Esophagus squamous epithelium (tissue), 5 donors: ENCODE results near the gene C19orf38. TPM values are rescaled to one million over a fixed set of nuclear protein-coding genes. Genes with fewer than 3 reads are reported as not detected.

Source experiments
- DNase-seq: peaks from one replicate; lab custom pipeline; 2025; lab: John Stamatoyannopoulos, UW
- H3K27ac ChIP-seq, 4 donors: fragments of 200-600 bp; sonication (generic); one replicate each; pipeline ENCODE4 v1.5.1; 2016 to 2019; ENCODE audit warnings: mild to moderate bottlenecking in 1 of 4
- H3K27me3 ChIP-seq, 4 donors: fragments of 200-600 bp; sonication (generic); 1 replicate in 3 of 4; 2 replicates in 1 of 4; pipeline versions ENCODE4 v1.5.1 to v1.6.0; 2017 to 2021; ENCODE audit warnings: antibody characterized with exemption in 1 of 4
- H3K36me3 ChIP-seq, 3 donors: fragments of 200-600 bp; sonication (generic); one replicate each; pipeline ENCODE4 v1.5.1; 2016 to 2019
- H3K4me1 ChIP-seq, 3 donors: fragments of 200-600 bp; sonication (generic); one replicate each; pipeline ENCODE4 v1.5.1; 2017 to 2019
- H3K4me3 ChIP-seq, 4 donors: fragments of 200-600 bp; sonication (generic); 1 replicate in 3 of 4; 2 replicates in 1 of 4; pipeline ENCODE4 v1.5.1; 2016 to 2019; ENCODE audit warnings: mild to moderate bottlenecking in 2 of 4, moderate library complexity in 1 of 4
- H3K9me3 ChIP-seq, 3 donors: fragments of 200-600 bp; sonication (generic); one replicate each; pipeline ENCODE4 v1.5.1; 2016 to 2019
- POLR2A ChIP-seq, 4 donors: fragments of 450-650 bp; IDR thresholded peaks; one replicate each; pipeline ENCODE4 v1.6.1; 2017; ENCODE audit warnings: antibody characterized with exemption in 4 of 4, mild to moderate bottlenecking in 4 of 4, moderate library complexity in 3 of 4
- WGBS, 2 donors: methylation state at CpG; one replicate each; pipeline ENCODE4 v1.1.5; 2018; 5-methylcytosine and 5-hydroxymethylcytosine counted together
- intact Hi-C: fragments of 100-400 bp; cut with DNase I; formaldehyde crosslinking; loops from one replicate; pipeline ENCODE4 v1.15.0; 2022
- total RNA-seq, 4 donors: library from RNA; depleted of rRNA; stranded (reverse); fragments of >200 nt; gene quantifications; one replicate each; pipeline ENCODE4 v1.1.0, GENCODE V29; 2016
- TF ChIP-seq, protein P1 (sequence below), 6 experiments: fragments of 450-650 bp in 4 of 6; fragments of 200-600 bp in 2 of 6; sonication (generic) in 2 of 6; IDR thresholded peaks; one replicate each; pipeline ENCODE4 v1.5.1; 2016 to 2019; ENCODE audit warnings: antibody characterized with exemption in 6 of 6, mild to moderate bottlenecking in 4 of 6, moderate library complexity in 4 of 6
- donor health status: DM: yes; HTN: yes; CAD: no.

C19orf38 gene
- total RNA-seq, 4 donors from 2014 or later = 0.38 to 1.3 TPM; not detected in 2

DNA sequence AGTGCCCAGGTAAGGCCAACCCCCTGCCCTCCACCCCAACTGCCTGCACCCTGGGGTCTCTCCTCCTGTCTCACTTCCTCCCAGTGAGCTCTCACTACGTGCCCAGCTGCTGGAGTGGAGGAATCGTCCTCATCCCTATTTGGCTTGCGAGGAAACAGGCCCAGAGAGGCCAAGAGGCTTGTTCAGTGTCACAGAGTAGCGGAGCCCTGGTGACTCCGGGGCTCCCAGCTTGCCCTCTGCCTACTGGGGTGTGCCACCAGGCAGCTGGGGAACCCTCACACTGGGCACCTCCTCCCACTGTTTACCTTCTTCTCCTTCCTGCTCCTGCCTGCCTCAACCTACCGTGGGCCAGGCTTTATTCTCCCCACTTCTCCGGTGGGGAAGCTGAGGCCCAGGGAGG is 17.8 kb upstream of the C19orf38 start:
- Histone ChIP-seq H3K27ac (no peak overlapping the region), H3K36me3 (peaks cover 11 to 93% (median 21%) of the 10 kb centered on the region in 3 donors)

DNA sequence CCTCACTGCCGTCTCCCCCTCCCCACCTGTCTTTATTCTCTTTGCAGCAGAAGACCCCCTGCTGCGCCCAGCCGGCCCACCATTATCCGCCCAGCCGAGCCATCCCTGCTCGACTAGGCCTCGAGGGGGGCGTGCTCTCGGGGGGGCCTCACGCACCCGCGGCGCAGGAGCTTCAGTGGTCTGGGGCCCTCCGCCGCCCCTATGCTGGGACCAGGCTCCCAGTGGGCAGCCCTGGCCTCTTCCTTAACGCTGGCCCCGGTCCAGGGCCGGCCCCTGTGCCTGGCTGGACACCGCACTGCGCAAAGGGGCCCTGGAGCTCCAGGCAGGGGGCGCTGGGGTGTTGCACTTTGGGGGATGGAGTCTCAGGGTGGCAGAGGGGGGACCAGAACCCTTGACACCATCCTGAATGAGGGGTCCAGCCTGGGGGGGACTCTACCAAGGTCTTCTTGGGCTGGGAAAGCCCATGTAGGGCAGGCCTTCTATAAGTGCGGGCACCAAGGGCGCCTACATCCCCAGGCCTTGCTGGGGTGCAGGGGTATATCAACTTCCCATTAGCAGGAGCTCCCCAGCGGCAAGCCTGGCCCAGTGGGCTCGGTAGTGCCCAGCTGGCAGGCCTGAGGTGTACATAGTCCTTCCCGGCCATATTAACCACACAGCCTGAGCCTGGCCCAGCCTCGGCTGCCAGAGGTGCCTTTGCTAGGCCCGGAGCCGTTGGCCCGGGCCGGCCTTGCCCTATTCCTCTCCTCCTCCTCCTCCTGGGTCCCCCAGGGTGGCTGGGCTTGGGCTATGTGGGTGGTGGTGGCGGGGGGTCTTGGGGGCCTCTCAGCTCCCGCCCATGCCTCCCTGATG is 17.1 kb upstream of the C19orf38 start:
- no peak for TF ChIP-seq POLR2A (IDR thresholded peaks at IDR 0.05)
- TF ChIP-seq, protein P1, sequence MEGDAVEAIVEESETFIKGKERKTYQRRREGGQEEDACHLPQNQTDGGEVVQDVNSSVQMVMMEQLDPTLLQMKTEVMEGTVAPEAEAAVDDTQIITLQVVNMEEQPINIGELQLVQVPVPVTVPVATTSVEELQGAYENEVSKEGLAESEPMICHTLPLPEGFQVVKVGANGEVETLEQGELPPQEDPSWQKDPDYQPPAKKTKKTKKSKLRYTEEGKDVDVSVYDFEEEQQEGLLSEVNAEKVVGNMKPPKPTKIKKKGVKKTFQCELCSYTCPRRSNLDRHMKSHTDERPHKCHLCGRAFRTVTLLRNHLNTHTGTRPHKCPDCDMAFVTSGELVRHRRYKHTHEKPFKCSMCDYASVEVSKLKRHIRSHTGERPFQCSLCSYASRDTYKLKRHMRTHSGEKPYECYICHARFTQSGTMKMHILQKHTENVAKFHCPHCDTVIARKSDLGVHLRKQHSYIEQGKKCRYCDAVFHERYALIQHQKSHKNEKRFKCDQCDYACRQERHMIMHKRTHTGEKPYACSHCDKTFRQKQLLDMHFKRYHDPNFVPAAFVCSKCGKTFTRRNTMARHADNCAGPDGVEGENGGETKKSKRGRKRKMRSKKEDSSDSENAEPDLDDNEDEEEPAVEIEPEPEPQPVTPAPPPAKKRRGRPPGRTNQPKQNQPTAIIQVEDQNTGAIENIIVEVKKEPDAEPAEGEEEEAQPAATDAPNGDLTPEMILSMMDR (IDR thresholded peaks at IDR 0.05) = no peak

More for the DNA sequence above, 17.8 kb upstream of the C19orf38 start:
- no peak for DNase-seq
- H3K4me1 ChIP-seq = peaks cover 0 to 9% (median 3%) of the 10 kb centered on the region in 3 donors
- no peak overlapping the region for H3K4me3 ChIP-seq
- no peaks in the 10 kb centered on the region for H3K27me3 ChIP-seq
- WGBS, 2 donors = 80 to 85% methylated on average over 2 to 5 of the region's 7 CpGs
- TF ChIP-seq, protein P1 (IDR thresholded peaks at IDR 0.05) = no peak
- no peak for TF ChIP-seq POLR2A (IDR thresholded peaks at IDR 0.05)
- no peaks in the 10 kb centered on the region for H3K9me3 ChIP-seq
- intact Hi-C loops = no loop called here

DNA sequence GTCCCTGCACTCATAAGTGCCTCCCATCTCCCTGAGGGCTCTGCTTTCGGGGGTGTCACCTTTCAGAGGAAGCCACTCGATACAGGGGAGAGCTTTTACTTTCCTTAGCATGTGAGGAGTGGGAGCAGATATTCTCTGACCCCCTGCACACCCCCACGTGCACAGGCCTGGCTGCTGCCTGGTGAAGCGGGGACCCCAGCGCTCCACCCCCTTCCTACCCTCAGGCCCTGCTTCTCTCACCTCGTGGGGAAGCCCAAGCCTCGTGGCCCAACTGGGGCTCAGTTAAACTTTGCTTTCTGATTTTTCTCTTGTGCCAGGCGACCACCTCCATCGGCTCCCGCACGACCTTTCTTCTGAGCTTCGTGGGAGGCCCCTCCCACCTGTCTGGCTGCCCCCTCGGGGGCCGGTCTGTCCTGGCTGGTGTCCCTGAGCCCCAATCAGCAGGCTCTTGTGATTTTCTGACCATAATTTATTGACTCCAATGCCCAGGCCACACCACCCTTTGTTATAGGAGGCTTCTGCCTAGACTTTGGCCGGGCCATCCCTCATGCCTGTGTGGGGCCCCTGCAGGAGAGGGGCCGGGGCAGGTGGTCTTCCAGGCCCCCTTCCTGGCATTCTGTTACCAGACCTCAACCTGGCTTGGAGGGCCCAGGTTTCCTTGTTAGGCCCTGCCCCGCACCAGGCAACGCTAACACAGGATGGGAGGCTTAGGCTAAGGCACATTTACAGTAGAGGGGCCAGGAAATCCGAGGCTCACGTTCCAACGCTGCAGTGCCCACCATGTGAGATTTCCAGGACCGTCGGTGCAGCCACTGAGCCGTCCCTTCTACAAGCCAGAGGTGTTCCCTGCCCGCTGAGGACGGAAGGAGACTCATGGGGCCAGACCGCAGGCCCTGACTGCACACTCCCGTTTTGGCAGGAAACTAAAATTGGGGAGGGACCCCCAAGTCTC is 16.0 kb upstream of the C19orf38 start:
- H3K36me3 ChIP-seq = peaks cover 0 to 74% (median 13%) of the 10 kb centered on the region in 3 donors

More for the DNA sequence above, 17.1 kb upstream of the C19orf38 start:
- H3K4me1 ChIP-seq = peaks cover 0 to 11% (median 3%) of the 10 kb centered on the region in 3 donors
- WGBS, 2 donors = 76 to 100% methylated on average over 3 to 7 of the region's 33 CpGs
- no peak overlapping the region for H3K27ac ChIP-seq
- H3K9me3 ChIP-seq = no peaks in the 10 kb centered on the region
- peaks cover 9 to 85% (median 21%) of the 10 kb centered on the region in 3 donors for H3K36me3 ChIP-seq
- no peaks in the 10 kb centered on the region for H3K27me3 ChIP-seq
- intact Hi-C loops = no loop called here
- no peak for DNase-seq
- no peak overlapping the region for H3K4me3 ChIP-seq

DNA sequence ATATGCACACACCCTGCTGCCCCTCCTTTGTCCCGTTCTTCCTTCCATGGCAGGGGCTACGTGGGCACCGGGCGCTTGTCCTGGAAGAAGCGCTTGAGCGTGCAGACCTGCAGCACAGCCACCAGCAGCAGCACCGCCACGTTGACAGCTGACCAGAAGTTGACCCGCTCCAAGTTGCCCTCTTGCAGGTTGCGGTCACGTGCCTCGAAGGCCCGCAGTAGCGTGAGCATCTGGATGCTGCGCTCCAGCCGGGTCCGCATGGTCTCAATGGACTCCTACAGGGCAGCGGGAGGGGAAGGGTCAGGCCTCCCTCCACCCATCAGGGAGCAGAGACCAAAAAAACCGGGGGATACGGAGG is 15.3 kb upstream of the C19orf38 start:
- peaks cover 0 to 9% (median 0%) of the 10 kb centered on the region in 3 donors for H3K9me3 ChIP-seq
- TF ChIP-seq, protein P1 (IDR thresholded peaks at IDR 0.05) = no peak
- no peak for TF ChIP-seq POLR2A (IDR thresholded peaks at IDR 0.05)
- H3K27ac ChIP-seq = no peak overlapping the region
- peaks cover 0 to 68% (median 13%) of the 10 kb centered on the region in 3 donors for H3K36me3 ChIP-seq
- peaks cover 0 to 20% (median 9%) of the 10 kb centered on the region in 3 donors for H3K4me1 ChIP-seq
- H3K4me3 ChIP-seq = no peak overlapping the region
- intact Hi-C loops = no loop called here
- H3K27me3 ChIP-seq = no peaks in the 10 kb centered on the region
- DNase-seq = no peak
- WGBS, 2 donors = 40 to 79% methylated on average over 2 to 9 of the region's 20 CpGs

More for the DNA sequence above, 16.0 kb upstream of the C19orf38 start:
- Histone ChIP-seq H3K27me3 (no peaks in the 10 kb centered on the region), H3K4me3 (no peak overlapping the region), H3K9me3 (peaks cover 0 to 9% (median 0%) of the 10 kb centered on the region in 3 donors), H3K4me1 (peaks cover 0 to 20% (median 9%) of the 10 kb centered on the region in 3 donors), H3K27ac (no peak overlapping the region)
- TF ChIP-seq, protein P1 (IDR thresholded peaks at IDR 0.05) = no peak
- TF ChIP-seq POLR2A (IDR thresholded peaks at IDR 0.05) = no peak
- WGBS, 2 donors = 69 to 71% methylated on average over 14 to 16 of the region's 28 CpGs
- no peak for DNase-seq
- intact Hi-C loops = no loop called here
